ENCODE data around the gene SERTAD4. TPM values are rescaled to one million over a fixed set of nuclear protein-coding genes. Genes with fewer than 3 reads are reported as not detected.
A peak's percentile ranks its signal among the peaks of the same experiment; 100 is the strongest.

SERTAD4 gene
- total RNA-seq, 1 donor from 2014 or later = 11.4 TPM

DNA sequence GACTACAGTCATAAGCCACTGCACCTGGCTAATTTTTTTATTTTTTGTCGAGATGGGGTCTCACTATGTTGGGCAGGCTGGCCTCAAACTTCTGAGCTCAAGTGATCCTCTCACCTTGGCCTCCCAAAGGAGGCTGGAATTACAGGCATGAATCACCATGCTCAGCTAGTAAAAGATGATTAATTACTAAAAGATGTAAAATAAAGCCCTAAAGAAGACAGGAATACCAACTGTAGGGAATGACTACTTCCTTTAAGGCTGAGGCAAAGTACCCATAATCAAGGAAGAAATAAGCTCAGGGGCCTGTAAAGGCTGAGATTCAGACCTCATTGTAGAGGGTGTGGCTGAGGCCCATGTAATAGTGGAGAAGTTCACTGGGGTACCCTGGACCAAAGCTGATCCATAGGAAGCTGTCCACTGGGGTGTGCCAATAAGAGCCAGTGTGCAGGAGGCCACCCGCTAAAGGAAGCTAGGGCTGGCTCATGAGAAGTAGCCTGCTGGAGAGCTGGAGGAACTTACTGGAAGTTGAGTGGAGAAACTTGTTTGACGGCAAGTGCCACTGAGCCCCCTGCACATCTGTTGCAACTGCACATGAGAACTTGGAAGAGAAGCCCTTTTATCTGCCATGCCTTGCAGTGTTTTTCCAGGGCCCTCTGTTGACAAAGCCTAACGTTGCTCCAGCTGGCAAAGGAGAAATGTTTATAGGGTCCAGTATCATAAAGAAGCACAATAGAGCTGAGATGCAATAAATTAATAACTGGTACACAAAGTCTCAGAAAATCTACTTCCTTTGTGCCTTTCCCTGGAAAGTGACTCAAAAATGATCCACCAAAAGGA, 17.8 kb upstream of the SERTAD4 start:
- DNase-seq (ENCODE audit: extremely low spot score, unreplicated experiment) = no peak
- Mint-ChIP-seq H3K4me3 (no peak overlapping the region), H3K27me3 (no peaks in the 10 kb centered on the region), H3K4me1 (ENCODE audit: unreplicated experiment) (no peaks in the 10 kb centered on the region), H3K9me3 (no peaks in the 10 kb centered on the region), H3K36me3 (no peaks in the 10 kb centered on the region), H3K27ac (no peak overlapping the region)
- TF ChIP-seq, protein P1, sequence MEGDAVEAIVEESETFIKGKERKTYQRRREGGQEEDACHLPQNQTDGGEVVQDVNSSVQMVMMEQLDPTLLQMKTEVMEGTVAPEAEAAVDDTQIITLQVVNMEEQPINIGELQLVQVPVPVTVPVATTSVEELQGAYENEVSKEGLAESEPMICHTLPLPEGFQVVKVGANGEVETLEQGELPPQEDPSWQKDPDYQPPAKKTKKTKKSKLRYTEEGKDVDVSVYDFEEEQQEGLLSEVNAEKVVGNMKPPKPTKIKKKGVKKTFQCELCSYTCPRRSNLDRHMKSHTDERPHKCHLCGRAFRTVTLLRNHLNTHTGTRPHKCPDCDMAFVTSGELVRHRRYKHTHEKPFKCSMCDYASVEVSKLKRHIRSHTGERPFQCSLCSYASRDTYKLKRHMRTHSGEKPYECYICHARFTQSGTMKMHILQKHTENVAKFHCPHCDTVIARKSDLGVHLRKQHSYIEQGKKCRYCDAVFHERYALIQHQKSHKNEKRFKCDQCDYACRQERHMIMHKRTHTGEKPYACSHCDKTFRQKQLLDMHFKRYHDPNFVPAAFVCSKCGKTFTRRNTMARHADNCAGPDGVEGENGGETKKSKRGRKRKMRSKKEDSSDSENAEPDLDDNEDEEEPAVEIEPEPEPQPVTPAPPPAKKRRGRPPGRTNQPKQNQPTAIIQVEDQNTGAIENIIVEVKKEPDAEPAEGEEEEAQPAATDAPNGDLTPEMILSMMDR (conservative IDR thresholded peaks at IDR 0.05) = no peak

GRCh38 chr1:210217482-210217881, 15.1 kb upstream of the SERTAD4 start:
- TF ChIP-seq, protein P1 (conservative IDR thresholded peaks at IDR 0.05) = no peak
- H3K27ac Mint-ChIP-seq = no peak overlapping the region
- no peaks in the 10 kb centered on the region for H3K36me3 Mint-ChIP-seq
- no peaks in the 10 kb centered on the region for H3K9me3 Mint-ChIP-seq
- peaks cover 5% of the 10 kb centered on the region for H3K4me1 Mint-ChIP-seq (ENCODE audit: unreplicated experiment)
- DNase-seq (ENCODE audit: extremely low spot score, unreplicated experiment) = no peak
- no peak overlapping the region for H3K4me3 Mint-ChIP-seq
- H3K27me3 Mint-ChIP-seq = no peaks in the 10 kb centered on the region

DNA sequence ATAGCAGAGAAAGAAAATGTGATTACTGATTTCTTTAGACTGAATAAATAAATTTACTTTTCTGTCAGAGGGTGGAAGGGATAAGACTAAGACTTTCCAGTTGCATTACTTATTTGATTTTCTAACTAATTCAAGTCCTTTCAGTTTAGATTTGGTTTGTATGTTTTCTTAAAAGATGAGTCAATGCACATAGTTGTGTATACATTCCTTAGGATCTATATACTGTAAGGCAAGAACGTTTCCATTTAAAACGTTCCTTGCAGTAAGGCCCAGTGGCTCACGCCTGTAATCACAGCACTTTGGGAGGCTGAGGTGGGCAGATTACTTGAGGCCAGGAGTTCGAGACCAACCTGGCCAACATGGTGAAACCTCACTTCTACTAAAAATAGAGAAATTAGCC, 14.5 kb upstream of the SERTAD4 start:
- DNase-seq (ENCODE audit: extremely low spot score, unreplicated experiment) = no peak
- H3K36me3 Mint-ChIP-seq = no peaks in the 10 kb centered on the region
- no peak overlapping the region for H3K4me3 Mint-ChIP-seq
- H3K27me3 Mint-ChIP-seq = no peaks in the 10 kb centered on the region
- H3K27ac Mint-ChIP-seq = no peak overlapping the region
- TF ChIP-seq, protein P1 (conservative IDR thresholded peaks at IDR 0.05) = no peak
- H3K9me3 Mint-ChIP-seq = no peaks in the 10 kb centered on the region
- peaks cover 11% of the 10 kb centered on the region for H3K4me1 Mint-ChIP-seq (ENCODE audit: unreplicated experiment)

- Mint-ChIP-seq H3K9me3 (peaks cover 4% of the 10 kb centered on the region), H3K27me3 (peaks cover 2% of the 10 kb centered on the region), H3K27ac (peak overlapping the region; percentile 57), H3K4me1 (ENCODE audit: unreplicated experiment) (peaks cover 20% of the 10 kb centered on the region), H3K4me3 (peak overlapping the region; percentile 3), H3K36me3 (no peaks in the 10 kb centered on the region)
- no peak for DNase-seq (ENCODE audit: extremely low spot score, unreplicated experiment)
- TF ChIP-seq, protein P1 (conservative IDR thresholded peaks at IDR 0.05) = no peak
Observed at GRCh38 chr1:210222340-210223006, 10.1 kb upstream of the SERTAD4 start.

GRCh38 chr1:210223226-210223904, 9.2 kb upstream of the SERTAD4 start:
- Mint-ChIP-seq H3K4me3 (no peak overlapping the region), H3K27me3 (peaks cover 2% of the 10 kb centered on the region), H3K36me3 (no peaks in the 10 kb centered on the region), H3K9me3 (peaks cover 4% of the 10 kb centered on the region), H3K4me1 (ENCODE audit: unreplicated experiment) (peaks cover 20% of the 10 kb centered on the region), H3K27ac (no peak overlapping the region)
- no peak for DNase-seq (ENCODE audit: extremely low spot score, unreplicated experiment)
- TF ChIP-seq, protein P1 (conservative IDR thresholded peaks at IDR 0.05) = no peak

Measured in type B pancreatic cell (in vitro differentiated cells).